Measurements from ENCODE around the gene GSAP. TPM values are rescaled to one million over a fixed set of nuclear protein-coding genes. Genes with fewer than 3 reads are reported as not detected.

GSAP gene
- polyA plus RNA-seq, 3 donors: 8.2 to 10.7 (median 10.3) TPM

DNA sequence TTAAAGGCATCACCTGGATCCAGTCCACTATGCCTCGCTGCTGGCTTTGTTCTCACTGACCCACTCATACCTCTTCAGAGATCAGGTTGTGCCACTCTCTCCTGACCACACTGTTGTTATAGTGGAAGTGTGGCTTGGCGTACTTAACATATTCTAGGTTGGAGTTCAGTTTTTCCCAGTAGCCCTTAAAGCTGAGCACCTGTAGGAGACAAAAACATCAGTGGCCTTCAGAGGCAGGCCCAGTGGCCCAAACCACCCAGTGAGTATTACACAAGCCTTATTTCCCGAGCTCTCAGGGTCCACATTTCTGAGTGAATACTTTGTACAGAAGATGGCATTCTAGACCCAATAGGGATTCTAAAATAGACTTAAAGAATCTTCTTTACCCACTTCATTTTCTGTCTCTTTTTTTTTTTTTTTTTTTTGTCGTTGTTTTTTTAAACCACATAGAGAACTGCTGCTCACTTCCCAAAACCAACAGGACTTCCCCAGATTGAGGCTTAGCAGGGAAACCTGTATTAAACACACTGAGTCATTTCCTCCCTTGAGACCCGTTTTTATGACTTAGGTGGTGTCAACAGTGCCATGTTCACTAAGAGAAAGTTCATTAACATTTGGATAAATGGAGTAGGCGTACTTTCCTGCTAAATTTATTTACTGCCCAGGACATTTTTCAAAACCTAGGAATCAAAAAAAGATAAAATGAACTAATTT lies 85.8 kb downstream of the GSAP start:
- DNase-seq (ENCODE audit: low read depth in 3 of 3, low spot score in 2 of 3): no peak

DNA sequence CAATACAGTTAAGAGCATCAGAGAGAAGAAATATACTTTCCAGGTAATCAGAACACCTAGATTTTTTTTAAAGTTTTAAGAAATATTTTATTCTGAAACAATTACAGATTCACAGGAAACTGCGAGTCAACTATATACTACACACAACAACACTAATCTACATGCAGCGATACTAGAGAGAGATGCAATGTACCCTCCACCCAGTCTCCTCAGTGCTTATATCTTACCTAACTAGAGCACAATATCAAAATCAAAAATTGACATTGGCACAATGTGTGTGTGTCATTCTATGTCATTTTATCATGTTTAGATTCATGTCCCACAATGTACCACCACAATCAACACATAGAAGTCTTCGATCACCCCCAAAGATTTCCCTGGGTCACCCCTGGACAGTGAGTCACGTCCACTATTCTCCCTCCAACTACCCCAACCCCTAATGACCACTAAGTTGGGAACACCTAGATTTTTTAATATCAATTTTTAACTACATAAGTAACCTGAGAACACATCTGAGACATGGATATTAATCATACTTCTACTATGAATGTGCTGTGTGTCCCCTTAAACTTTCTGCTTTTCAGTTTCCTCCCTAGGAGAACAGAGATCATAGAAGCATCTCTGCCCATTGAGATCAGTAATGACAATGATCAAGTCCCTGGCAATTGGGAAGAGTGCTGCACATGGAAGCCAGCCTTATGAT lies 86.5 kb downstream of the GSAP start:
- no peak for DNase-seq (ENCODE audit: low read depth in 3 of 3, low spot score in 2 of 3)

DNA sequence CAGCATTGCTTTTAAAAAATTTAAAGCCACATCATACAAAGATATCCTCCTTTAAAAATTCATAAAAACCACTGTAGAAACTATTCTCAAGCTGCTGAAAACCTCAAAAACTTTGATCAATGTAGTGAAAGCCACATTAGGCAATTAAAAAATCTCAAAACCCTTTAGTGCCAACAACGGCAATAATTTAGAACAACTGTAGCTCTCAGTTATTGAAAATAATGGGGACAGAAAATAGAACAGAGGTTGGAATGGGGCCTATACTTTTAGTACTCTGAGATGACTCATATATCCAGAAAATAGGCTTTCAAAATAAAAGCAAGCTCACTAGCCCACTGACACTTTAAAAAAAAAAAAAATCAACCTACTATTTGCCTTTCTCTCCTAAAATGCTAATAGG lies 87.5 kb downstream of the GSAP start:
- DNase-seq (ENCODE audit: low read depth in 3 of 3, low spot score in 2 of 3): no peak

DNA sequence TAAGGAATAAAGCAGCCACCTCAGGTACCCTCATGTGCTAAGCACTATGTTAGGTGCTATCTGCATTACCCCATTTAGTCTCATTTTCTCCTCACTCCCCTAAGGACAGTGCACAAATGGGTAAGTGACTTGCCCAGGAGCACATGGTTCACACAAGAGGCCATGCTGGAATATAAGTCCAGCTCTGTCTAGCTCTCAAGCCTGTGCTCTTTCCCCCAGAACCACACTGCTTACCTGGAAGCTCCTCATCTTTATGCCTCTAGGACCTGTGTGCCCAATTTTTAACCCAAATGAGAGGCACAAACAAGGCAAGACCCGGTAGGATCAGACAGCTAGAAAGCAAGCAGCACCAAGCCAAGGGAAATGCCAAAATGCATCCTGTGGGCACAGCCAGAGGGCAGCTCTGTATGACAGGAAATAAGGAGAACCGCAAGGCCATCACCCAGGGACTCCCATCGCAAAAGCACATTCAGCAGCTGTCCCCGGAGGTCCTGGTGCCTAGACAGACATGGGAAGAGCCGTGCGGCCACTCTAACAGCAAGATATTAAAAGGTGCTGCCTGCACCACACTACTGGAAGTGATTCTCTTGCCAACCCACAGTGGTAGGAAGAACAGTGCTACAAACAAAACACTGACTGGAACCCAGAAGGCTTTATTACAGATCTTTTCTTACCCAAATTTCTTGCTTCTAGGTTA lies 88.1 kb downstream of the GSAP start:
- no peak for DNase-seq (ENCODE audit: low read depth in 3 of 3, low spot score in 2 of 3)

DNA sequence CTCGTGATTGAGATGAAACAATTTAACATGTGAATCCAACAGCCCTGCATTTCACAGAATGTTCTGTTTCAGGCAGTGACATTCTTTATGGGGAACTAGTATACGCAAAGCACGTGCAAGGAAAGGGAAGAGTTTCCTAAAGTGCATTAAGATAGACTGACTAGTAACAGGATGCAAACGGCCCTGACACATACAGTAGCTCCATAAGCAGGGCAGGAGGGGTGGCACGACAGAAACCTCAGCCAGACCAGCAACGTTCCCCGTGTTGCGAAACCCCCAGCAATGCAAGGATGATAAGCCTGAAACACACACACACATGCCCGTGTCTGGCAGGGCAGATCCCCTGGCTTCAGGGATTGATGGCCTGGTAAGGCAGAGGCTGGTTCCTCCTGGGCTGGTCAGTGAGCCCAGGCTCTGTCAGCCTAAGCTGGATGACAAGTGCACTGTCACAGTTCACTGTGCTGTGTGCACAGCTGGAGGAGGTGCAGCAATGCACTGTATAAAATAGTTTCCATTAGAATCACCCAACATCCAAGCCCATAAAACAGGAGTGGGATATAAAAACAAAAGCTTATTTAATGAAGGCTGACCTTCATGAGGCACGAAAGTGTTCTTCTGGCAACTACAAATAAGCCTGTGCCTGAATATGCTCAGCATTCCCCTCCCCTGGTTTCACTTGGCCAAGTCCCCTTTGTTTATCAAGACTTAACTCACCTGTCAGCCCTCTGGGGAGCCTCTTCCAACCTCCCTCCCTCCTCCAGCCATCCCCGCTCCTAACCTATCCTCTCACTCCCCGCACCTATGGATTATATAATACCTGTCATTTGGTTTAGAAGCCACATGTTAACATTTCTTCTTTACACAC lies 88.8 kb downstream of the GSAP start:
- no peak for DNase-seq (ENCODE audit: low read depth in 3 of 3, low spot score in 2 of 3)

DNA sequence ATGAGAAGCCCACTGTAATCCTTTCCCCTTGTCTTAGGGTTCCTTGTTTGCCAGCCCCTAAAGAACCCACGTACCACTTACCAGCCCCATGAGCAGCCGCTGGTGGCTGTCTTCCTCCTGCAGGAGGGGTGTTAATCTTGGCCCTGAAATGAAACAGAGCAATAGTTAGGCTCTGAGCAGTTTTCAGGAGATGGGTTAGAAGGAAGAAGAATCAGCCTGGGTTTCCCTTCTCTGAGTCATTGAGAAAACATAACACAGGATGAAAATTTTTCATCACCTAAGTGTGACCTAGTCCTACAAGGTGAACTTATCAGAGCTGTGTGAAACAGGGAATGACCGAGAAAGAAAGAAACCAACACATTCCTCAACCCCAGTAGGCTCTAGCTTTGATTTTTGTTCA lies 90.0 kb downstream of the GSAP start:
- no peak for DNase-seq (ENCODE audit: low read depth in 3 of 3, low spot score in 2 of 3)

DNA sequence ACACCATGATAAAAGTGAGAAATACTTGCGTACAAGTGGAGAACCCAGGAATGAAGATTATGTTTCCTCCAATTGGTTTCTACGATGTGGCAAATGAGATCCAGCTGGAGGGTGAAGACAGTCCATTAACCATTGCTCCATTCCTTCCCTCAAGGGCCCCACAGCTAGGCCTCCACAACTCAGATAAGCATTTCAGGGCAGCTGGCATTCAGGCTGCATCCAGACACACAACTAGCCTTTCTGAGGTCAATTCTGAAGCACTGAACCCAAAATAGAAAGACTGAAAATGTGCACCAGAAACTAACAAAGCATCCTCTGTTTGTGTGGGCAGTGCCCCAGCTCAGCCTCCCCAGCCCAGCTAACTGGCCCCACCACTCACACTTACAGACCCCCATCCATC lies 94.8 kb downstream of the GSAP start:
- no peak for DNase-seq (ENCODE audit: low read depth in 3 of 3, low spot score in 2 of 3)

DNA sequence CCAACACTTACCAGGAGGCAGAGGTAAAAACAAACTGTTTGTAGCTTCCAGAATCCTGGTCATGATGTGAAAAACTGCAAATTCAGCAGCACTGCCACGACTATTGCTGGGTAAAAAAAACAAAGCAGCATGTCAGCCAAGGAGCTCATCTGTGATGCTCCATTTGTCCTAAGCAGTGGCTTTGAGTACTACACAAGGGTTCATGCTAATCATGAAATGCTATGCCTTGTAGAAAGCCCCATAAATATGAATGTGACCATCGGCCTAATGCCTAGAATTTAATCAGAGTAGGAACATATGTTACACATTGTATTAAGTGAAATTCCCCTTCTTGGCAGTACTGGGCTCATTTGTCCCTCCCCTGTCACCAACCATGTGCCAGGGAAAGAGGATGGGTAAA lies 95.4 kb downstream of the GSAP start:
- no peak for DNase-seq (ENCODE audit: low read depth in 3 of 3, low spot score in 2 of 3)

DNA sequence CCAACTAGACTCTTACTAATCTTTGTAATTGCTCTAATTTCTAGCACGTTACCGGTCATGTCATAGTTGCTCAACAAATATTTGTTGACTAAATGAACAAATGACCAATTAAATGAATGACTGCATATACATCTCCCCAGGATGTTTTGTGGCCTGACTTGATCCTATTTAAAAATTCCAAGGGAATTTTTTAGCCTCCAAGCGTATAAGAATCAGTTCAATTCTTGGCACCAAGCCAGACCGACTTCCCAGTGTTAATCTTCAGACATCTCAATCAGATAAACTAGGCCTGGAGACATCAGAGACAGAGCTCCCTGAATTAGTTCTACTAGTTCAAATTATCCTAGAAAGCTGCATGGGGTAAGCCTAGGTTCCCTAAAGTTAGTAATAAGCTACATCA lies 96.0 kb downstream of the GSAP start:
- DNase-seq (ENCODE audit: low read depth in 3 of 3, low spot score in 2 of 3): no peak

DNA sequence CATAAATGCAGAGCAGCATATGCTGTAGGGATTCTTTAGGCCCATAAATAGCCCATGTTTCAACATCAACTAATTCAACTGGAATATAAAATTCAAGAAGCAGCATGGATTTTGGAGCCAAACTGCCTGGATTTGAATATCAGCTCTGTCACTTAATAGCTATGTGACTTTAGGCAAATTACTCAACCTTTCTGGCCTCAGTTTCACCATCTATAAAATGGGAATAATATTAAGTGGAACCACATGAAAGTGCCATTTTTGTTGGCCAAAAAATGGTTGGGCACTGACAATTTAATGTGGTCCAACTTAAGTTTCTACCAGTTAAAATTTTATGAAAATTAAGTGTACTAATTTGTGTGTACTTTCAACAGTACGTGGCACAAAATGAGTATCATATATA lies 98.1 kb downstream of the GSAP start:
- no peak for DNase-seq (ENCODE audit: low read depth in 3 of 3, low spot score in 2 of 3)

DNA sequence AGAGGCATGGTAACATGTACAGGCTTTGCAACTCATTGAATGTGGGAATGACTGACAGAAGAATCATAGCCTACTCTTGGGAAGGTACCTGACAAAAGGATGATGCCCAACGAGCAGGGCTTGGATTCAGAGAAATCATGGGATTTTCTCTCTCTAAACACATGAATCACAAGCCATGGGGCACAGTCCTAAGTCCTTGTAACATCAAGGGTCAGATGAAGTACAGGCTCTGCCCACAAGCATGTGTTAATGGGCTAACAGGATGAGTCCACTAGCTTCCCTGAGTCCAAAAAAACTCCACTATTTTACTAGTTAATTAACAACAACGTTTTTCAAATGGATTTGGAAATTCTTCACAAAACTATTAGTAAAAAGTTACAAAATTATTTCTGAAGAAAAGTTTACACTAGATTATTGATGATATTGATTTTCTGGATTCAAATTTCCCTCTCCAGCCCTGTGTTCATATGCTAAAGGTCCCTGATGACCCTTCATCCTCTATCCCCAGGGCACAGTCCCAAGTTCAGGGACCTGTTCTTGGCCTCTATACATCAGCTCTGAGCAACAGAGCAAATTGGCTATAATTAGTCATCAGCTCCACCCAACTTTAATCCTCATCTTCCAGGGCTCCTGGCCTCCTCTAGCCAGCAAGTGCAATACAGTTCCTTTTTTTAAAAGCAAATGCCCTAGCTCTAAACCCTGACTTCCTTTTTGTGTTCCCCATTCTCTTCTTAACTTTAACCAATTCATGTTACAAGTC lies 99.8 kb downstream of the GSAP start:
- DNase-seq (ENCODE audit: low read depth in 3 of 3, low spot score in 2 of 3): no peak

DNA sequence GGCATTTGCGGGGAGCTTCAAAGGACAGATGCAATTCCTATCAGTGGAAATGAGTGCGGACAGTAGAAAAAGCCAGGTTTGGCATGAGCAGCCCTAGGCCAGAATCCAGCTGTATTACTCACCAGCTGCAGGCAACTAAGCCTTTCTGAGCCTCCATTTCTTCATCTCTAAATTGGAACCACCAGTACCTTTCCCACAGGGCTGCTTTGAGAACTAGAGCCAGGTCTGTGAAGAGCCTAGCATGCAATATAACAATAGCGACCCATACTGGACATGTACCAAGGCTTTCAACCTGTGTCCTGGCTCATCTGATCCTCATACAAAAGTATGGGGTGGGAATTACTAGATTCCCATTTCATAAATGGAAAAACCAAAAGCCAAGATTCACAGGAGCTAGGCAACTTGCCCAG lies 101.0 kb downstream of the GSAP start:
- DNase-seq (ENCODE audit: low read depth in 3 of 3, low spot score in 2 of 3): no peak

DNA sequence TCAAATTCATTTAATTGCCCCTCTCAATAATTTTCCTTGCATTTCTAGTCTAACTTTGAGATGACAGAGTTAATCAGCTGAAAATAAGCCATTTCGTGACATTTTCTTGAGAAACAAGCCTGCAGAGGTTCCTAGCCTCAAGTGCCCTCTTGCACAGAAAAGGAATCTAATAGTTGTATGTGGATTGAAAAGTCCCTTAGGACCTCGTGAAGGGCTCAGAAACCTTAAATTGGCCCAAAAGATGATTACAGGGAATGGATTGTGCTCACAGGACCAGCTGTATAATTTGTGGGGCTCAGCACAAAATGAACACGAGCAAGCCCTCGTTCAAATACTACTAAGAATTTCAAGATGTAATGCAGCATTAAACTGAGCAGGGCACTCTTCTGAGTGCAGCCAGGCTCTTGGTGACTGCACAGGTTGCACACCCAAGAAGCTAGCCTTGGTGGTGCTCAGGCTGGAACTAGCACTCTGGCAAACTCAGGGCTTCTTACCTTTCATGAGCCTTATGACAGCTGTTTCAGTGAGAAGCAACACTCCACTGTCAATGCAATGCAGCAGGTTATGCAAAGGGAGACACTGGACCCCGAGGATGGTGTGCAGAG lies 102.2 kb downstream of the GSAP start:
- no peak for DNase-seq (ENCODE audit: low read depth in 3 of 3, low spot score in 2 of 3)

DNA sequence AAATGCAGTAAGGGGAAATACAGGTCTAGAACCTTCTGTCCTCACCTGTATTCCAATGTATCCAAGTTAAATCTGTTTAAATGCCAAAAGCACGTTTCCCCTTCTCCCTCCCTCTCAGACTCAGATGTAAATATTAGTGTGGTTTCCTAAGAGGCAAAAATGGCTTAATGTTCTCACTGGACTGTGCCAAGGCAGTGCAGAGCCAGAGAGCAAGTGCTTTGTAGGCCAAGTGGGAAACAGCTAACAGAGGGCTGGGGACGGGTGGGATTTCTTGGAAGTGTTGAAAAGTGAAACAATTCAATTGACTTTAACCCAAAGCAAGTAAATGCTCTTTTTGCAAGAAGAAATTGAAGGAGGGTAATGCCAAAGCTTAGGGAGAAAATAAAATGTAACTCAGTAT lies 103.1 kb downstream of the GSAP start:
- no peak for DNase-seq (ENCODE audit: low read depth in 3 of 3, low spot score in 2 of 3)

DNA sequence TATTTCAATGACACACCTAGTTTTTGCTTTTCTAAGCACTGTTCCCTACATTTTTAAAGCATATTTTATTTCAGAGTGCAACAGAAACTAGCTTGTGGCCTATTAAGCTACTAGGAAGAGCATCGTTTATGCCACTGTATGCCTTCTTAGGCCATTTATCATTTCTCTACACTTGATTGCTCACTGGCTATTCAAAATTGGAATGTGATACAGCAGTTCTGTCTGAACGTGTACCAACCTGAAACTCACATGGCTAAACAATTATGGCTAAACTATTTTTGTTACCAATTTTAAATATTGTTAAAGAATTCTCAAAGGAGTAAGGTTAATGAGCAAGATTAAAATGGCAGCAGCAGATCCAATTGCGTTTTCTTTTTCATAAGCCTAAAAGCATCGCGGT lies 105.2 kb downstream of the GSAP start:
- no peak for DNase-seq (ENCODE audit: low read depth in 3 of 3, low spot score in 2 of 3)

DNA sequence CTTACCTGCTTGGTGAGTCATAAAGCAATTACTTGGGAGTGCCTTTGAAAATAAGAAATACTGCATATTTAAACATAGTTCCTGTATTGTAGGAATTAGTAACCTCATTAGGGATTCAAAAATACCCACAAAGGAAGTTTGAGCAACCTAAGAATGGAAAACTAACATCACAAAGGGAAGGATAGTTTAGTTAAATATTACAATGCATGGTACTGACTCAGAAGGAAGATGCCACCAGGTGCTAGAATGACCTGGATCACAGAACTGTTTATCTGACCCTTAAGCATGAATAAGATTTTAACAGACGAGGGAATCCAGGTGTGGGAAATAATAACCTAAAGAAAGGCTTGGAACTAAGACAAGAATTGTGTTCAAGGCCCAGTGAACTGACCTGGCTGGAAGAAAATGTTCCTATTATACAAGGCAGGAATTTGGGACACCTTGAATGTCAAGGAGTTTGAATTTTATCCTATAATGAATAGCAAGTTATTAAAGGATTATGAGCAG lies 106.4 kb downstream of the GSAP start:
- no peak for DNase-seq (ENCODE audit: low read depth in 3 of 3, low spot score in 2 of 3)

DNA sequence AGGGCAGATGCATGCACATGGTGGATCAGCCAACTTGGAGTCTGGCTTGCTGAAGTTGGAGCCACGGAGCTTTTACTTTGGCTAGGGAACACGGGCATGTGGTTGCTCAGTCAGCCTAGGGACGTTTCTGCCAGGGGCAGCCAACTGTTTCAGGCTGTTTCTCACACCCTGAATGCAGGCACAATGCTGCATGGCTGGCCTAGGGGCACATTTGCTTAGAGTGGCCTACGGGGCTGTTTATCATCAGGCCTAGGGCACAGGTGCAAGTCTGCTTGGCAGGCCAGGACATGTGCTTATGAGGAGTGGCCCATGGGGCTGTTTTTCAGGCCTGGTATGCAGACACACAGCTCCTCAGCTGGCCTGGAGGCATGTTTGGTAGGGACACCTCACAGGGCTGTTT lies 107.4 kb downstream of the GSAP start:
- DNase-seq (ENCODE audit: low read depth in 3 of 3, low spot score in 2 of 3): no peak

DNA sequence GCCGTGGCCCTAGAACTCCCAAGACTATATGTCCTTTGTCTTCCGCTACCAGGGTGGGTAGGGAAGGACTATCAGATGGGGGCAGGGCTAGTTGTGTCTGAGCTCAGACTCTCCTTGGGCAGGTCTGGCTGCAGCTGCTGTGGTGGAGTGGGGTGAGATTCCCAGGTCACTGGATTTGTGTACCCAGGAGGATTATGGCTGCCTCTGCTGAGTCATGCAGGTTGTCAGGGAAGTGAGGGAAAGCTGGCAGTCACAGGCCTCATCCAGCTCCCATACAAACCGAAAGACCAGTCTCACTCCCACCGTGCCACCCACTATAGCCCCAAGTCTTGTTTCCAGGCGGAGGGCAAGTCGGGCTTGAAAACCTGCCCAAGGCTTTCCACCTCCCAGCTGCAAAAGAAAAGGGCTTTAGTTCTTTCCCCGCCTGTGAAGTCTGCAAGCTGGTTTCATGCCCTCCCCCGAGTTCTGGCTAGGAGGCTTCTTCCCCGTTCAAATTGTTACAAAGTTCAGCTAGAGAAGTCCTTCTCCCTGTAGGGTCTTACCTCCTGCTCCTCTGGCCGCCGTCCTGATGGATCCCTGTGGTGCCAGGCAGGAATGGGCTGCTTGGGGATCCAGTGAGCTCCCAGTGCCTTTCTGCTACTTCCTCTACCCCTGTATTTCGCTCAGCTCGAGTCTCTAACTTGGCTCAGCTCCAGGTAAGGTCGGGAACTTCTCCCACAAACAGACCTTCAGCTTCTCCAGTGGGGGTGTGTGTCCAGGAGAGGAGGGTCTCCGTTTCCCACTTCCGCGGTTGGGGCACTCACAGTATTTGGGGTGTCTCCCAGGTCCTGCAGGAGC lies 109.7 kb downstream of the GSAP start:
- DNase-seq (ENCODE audit: low read depth in 3 of 3, low spot score in 2 of 3): no peak

DNA sequence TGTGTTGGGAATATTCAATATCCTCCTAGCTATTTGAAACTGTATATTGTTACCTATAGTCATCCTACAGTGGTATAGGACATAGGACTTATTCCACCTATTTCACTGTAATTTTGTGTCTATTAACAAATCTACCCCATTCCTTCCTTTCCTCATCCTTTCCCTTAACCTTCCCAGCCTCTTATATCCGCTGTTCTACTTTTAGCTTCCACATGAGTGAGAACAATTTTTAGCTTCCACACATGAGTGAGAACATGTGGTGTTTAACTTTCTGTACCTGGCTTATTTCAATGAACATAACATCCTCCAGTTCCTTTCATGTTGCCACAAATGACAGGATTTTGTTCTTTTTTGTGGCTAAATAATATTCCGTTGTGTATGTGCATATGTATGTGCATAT lies 120.6 kb downstream of the GSAP start:
- no peak for DNase-seq (ENCODE audit: low read depth in 3 of 3, low spot score in 2 of 3)
